ENCODE measurements around the gene C2orf68. TPM values are rescaled to one million over a fixed set of nuclear protein-coding genes. Genes with fewer than 3 reads are reported as not detected.

C2orf68 gene
- total and polyA plus RNA-seq, 2 of the 13 experiments (the other 11 are each of a cell fraction or from before 2014, with no cell fraction given) = 47.1 to 77.4 TPM

- DNase-seq (ENCODE audit: low spot score) (no peak), FAIRE-seq (no peak), ATAC-seq (no peak)
- no TSS peak for BruUV-seq (replicated peaks)
- no peaks in the 10 kb centered on the region for H4K20me1 ChIP-seq (ENCODE audit: insufficient read depth, low read length)
- WGBS (ENCODE audit: low lambda C conversion rate) = 92% methylated on average over 7 of the region's 7 CpGs
- peaks cover 40% of the 10 kb centered on the region for H3K79me2 ChIP-seq (ENCODE audit: insufficient read depth, low read length)
- H2AFZ ChIP-seq (ENCODE audit: low read length) = no peak overlapping the region
- CTCF ChIA-PET (ENCODE audit: low intra/inter-chr PET ratio, low total read pairs) = no interaction called here
- H3K4me1 ChIP-seq (ENCODE audit: insufficient read depth, low read length) = peaks cover 77% of the 10 kb centered on the region
- intact Hi-C loops (cut with micrococcal nuclease; ENCODE audit: unreplicated experiment) (no loop called here), in situ Hi-C loops (cut with HindIII; ENCODE audit: extremely low pct_ligation_motif_present, low pct_unique_long_range_greater_than_20kb) (no loop called here)
- H3K4me2 ChIP-seq (ENCODE audit: low read depth, low read length) = peak overlapping the region; percentile 86; the same call in 1 of the 2 replicates
- H3K36me3 ChIP-seq (replicated peaks in 1 of 2; ENCODE audit: control insufficient read depth in 1 of 2, insufficient read depth in 2 of 2, low read length in 2 of 2) = peaks cover 9 to 24% of the 10 kb centered on the region in 2 experiments
- no peak overlapping the region for H3K4me3 ChIP-seq (replicated peaks in 1 of 3; ENCODE audit: insufficient read depth in 1 of 3, low read depth in 2 of 3, low read length in 3 of 3)
- POLR2A ChIA-PET = interaction anchor here (0.6 to 25.9 kb wide), 9 partner anchors 10 to 241 kb away, joined by 3 to 795 read pairs (median 13); partner anchors contain the start of genes GGCX, MAT2A, RNF181 and SH2D6
- no peak overlapping the region for H3K9ac ChIP-seq (ENCODE audit: insufficient read depth, low read depth, low read length)
- peak overlapping the region; percentile 17 for H3K27ac ChIP-seq (ENCODE audit: extremely low read length, insufficient read depth, low read length)
- no peaks in the 10 kb centered on the region; a peak in 1 of 5 replicates for H3K27me3 ChIP-seq (ENCODE audit: control insufficient read depth in 1 of 2, insufficient read depth in 2 of 2, low read length in 2 of 2)
- no peaks in the 10 kb centered on the region for H3K9me3 ChIP-seq (ENCODE audit: low read length)
- TF ChIP-seq, protein P1, sequence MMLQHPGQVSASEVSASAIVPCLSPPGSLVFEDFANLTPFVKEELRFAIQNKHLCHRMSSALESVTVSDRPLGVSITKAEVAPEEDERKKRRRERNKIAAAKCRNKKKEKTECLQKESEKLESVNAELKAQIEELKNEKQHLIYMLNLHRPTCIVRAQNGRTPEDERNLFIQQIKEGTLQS (CRISPR knock-in tag; IDR thresholded peaks at IDR 0.05) = 0 out of 2 replicates have a peak, but pooled peaks have one; percentile 0
- peak; percentile 52; the same call in 1 of the 2 replicates for TF ChIP-seq POLR2G (IDR thresholded peaks at IDR 0.05; ENCODE audit: low read depth, low read length)
- TF ChIP-seq, protein P2, sequence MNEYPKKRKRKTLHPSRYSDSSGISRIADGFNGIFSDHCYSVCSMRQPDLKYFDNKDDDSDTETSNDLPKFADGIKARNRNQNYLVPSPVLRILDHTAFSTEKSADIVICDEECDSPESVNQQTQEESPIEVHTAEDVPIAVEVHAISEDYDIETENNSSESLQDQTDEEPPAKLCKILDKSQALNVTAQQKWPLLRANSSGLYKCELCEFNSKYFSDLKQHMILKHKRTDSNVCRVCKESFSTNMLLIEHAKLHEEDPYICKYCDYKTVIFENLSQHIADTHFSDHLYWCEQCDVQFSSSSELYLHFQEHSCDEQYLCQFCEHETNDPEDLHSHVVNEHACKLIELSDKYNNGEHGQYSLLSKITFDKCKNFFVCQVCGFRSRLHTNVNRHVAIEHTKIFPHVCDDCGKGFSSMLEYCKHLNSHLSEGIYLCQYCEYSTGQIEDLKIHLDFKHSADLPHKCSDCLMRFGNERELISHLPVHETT (CRISPR knock-in tag; conservative IDR thresholded peaks at IDR 0.05) = 0 out of 2 replicates have a peak, but pooled peaks have one; percentile 21
- TF ChIP-seq RBM22 (optimal IDR thresholded peaks at IDR 0.05; ENCODE audit: low read length) = peak; percentile 80
- TF ChIP-seq CCDC6 (CRISPR knock-in tag; IDR thresholded peaks at IDR 0.05) = 0 out of 2 replicates have a peak, but pooled peaks have one; percentile 13
- 0 out of 2 replicates have a peak, but pooled peaks have one; percentile 18 for TF ChIP-seq TARDBP (CRISPR knock-in tag; IDR thresholded peaks at IDR 0.05)
- no peak for TF ChIP-seq NR1H2 (CRISPR knock-in tag; IDR thresholded peaks at IDR 0.05; ENCODE audit: borderline replicate concordance, low read depth)
- no peak for TF ChIP-seq ZNF253 (CRISPR knock-in tag; IDR thresholded peaks at IDR 0.05; ENCODE audit: borderline replicate concordance)
- peak; percentile 31; the same call in 1 of the 2 replicates for TF ChIP-seq NR2F6 (IDR thresholded peaks at IDR 0.05)
- no peak for TF ChIP-seq NR2F6 (CRISPR knock-in tag; IDR thresholded peaks at IDR 0.05)
- TF ChIP-seq, protein P3, sequence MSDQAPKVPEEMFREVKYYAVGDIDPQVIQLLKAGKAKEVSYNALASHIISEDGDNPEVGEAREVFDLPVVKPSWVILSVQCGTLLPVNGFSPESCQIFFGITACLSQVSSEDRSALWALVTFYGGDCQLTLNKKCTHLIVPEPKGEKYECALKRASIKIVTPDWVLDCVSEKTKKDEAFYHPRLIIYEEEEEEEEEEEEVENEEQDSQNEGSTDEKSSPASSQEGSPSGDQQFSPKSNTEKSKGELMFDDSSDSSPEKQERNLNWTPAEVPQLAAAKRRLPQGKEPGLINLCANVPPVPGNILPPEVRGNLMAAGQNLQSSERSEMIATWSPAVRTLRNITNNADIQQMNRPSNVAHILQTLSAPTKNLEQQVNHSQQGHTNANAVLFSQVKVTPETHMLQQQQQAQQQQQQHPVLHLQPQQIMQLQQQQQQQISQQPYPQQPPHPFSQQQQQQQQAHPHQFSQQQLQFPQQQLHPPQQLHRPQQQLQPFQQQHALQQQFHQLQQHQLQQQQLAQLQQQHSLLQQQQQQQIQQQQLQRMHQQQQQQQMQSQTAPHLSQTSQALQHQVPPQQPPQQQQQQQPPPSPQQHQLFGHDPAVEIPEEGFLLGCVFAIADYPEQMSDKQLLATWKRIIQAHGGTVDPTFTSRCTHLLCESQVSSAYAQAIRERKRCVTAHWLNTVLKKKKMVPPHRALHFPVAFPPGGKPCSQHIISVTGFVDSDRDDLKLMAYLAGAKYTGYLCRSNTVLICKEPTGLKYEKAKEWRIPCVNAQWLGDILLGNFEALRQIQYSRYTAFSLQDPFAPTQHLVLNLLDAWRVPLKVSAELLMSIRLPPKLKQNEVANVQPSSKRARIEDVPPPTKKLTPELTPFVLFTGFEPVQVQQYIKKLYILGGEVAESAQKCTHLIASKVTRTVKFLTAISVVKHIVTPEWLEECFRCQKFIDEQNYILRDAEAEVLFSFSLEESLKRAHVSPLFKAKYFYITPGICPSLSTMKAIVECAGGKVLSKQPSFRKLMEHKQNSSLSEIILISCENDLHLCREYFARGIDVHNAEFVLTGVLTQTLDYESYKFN (CRISPR knock-in tag; conservative IDR thresholded peaks at IDR 0.05) = 0 out of 2 replicates have a peak, but pooled peaks have one; percentile 9
- 0 out of 2 replicates have a peak, but pooled peaks have one; percentile 4 for TF ChIP-seq THRA (CRISPR knock-in tag; IDR thresholded peaks at IDR 0.05; ENCODE audit: borderline replicate concordance)
- 0 out of 2 replicates have a peak, but pooled peaks have one; percentile 6 for TF ChIP-seq NFIC (IDR thresholded peaks at IDR 0.05; ENCODE audit: low read length)
Measured at GRCh38 chr2:85606116-85606455, 5.8 kb downstream of the C2orf68 start.
